Lower leg skin (tissue), 3 donors: Measurements from ENCODE around the gene TNFRSF19.
"Not testable (repeated sequence)": the region's sequence is repeated elsewhere in the genome, so short reads cannot be mapped to it uniquely, and the experiment has no call there.

ENCODE experiments used
- CTCF ChIP-seq, 3 donors: fragments of 450-650 bp; IDR thresholded peaks; one replicate each; pipeline ENCODE4 v1.5.1; 2016; ENCODE audit warnings: antibody characterized with exemption in 3 of 3, mild to moderate bottlenecking in 3 of 3, moderate library complexity in 2 of 3
- POLR2A ChIP-seq, 2 donors: fragments of 450-650 bp; IDR thresholded peaks; one replicate each; pipeline ENCODE4 v1.6.1; 2016 to 2017; ENCODE audit warnings: antibody characterized with exemption in 2 of 2, mild to moderate bottlenecking in 1 of 2, moderate library complexity in 1 of 2

- TF ChIP-seq CTCF, POLR2A (IDR thresholded peaks at IDR 0.05): not testable (repeated sequence)
Measured at GRCh38 chr13:23529926-23530325, 40.3 kb upstream of the TNFRSF19 start.
